K562 (cell line): ENCODE measurements around the gene CCDC187. TPM values are rescaled to one million over a fixed set of nuclear protein-coding genes. Genes with fewer than 3 reads are reported as not detected.

Experiments used
- CBFA2T2 ChIP-seq: fragments of 450-650 bp; conservative IDR thresholded peaks from 2 replicates; pipeline ENCODE4 v1.6.1; 2017; ENCODE audit warnings: mild to moderate bottlenecking
- CTBP1 ChIP-seq: fragments of 450-650 bp; IDR thresholded peaks from 2 replicates; pipeline ENCODE4 v1.6.1; 2016; ENCODE audit warnings: borderline replicate concordance
- DDX20 ChIP-seq: fragments of 450-650 bp; IDR thresholded peaks from 2 replicates; pipeline ENCODE4 v1.6.1; 2016; ENCODE audit warnings: missing genetic modification characterization, low read depth, mild to moderate bottlenecking, missing compliant biosample characterization, moderate library complexity
- E4F1 ChIP-seq: fragments of 250-450 bp; sonication (Bioruptor Pico); IDR thresholded peaks from 2 replicates; pipeline ENCODE4 v1.5.0; 2021; ENCODE audit warnings: mild to moderate bottlenecking, borderline replicate concordance
- ETV6 ChIP-seq, 3 experiments: fragments of 150-350 bp in 1 of 3; sonication (generic) in 1 of 3; formaldehyde crosslinking in 1 of 3; IDR thresholded peaks; 2 replicates each; pipeline versions ENCODE4 v1.6.1 to v1.8.0; 2014 to 2022; ENCODE audit warnings: borderline replicate concordance in 2 of 3, low read depth in 2 of 3, antibody characterized with exemption in 1 of 3, low read length in 1 of 3, mild to moderate bottlenecking in 1 of 3, missing genetic modification reagents in 1 of 3
- HES1 ChIP-seq: fragments of 450-650 bp; IDR thresholded peaks from 2 replicates; pipeline ENCODE4 v1.6.1; 2016; ENCODE audit warnings: low read depth, mild to moderate bottlenecking, moderate library complexity
- KDM5B ChIP-seq: fragments of 200-600 bp; sonication (generic); IDR thresholded peaks from 2 replicates; pipeline ENCODE4 v1.6.1; 2012; ENCODE audit warnings: low read depth, mild to moderate bottlenecking, moderate library complexity, low read length, control low read depth, inconsistent platforms; ENCODE audit not compliant: insufficient replicate concordance
- MTA1 ChIP-seq: fragments of 450-650 bp; IDR thresholded peaks from 2 replicates; pipeline ENCODE4 v1.6.1; 2017; ENCODE audit warnings: borderline replicate concordance
- MYNN ChIP-seq, 2 experiments: sonication (generic); formaldehyde crosslinking in 1 of 2; IDR thresholded peaks; 2 replicates each; pipeline versions ENCODE4 v1.5.0 to v1.6.1; 2016 to 2020; ENCODE audit warnings: antibody characterized with exemption in 1 of 2, missing genetic modification reagents in 1 of 2
- NONO ChIP-seq, 2 experiments: fragments of 200-400 bp in 1 of 2; fragments of 450-650 bp in 1 of 2; formaldehyde crosslinking in 1 of 2; IDR thresholded peaks; 2 replicates each; pipeline ENCODE4 v1.6.1; 2017; ENCODE audit warnings: low read depth in 2 of 2, mild to moderate bottlenecking in 2 of 2, moderate library complexity in 2 of 2, low read length in 1 of 2
- PBX2 ChIP-seq, 2 experiments: IDR thresholded peaks in 1 of 2; conservative IDR thresholded peaks in 1 of 2; 2 replicates each; pipeline ENCODE4 v1.6.1; 2016; ENCODE audit warnings: low read depth in 2 of 2, mild to moderate bottlenecking in 1 of 2, missing compliant biosample characterization in 1 of 2, missing genetic modification characterization in 1 of 2, moderate library complexity in 1 of 2
- PKNOX1 ChIP-seq: fragments of 450-650 bp; IDR thresholded peaks from 2 replicates; pipeline ENCODE4 v1.6.1; 2016
- SMARCA4 ChIP-seq: fragments of 450-650 bp; IDR thresholded peaks from 2 replicates; pipeline ENCODE4 v1.6.1; 2016
- ZBTB2 ChIP-seq: fragments of 450-650 bp; IDR thresholded peaks from 2 replicates; pipeline ENCODE4 v1.6.1; 2016; ENCODE audit warnings: antibody characterized with exemption
- ZNF184 ChIP-seq: sonication (generic); formaldehyde crosslinking; IDR thresholded peaks from 2 replicates; pipeline ENCODE4 v1.5.0; 2020; ENCODE audit warnings: missing genetic modification reagents
- ZNF263 ChIP-seq: sonication (generic); formaldehyde crosslinking; IDR thresholded peaks from 2 replicates; pipeline ENCODE4 v1.8.0; 2022; ENCODE audit warnings: mild to moderate bottlenecking, missing genetic modification reagents, borderline replicate concordance
- ZNF3 ChIP-seq: fragments of 250-450 bp; sonication (Bioruptor Pico); IDR thresholded peaks from 2 replicates; pipeline ENCODE4 v1.5.0; 2021; ENCODE audit warnings: mild to moderate bottlenecking, moderate library complexity
- ZNF699 ChIP-seq: fragments of 250-450 bp; sonication (Bioruptor Pico); IDR thresholded peaks from 2 replicates; pipeline ENCODE4 v1.8.0; 2021; ENCODE audit warnings: mild to moderate bottlenecking, moderate library complexity; ENCODE audit not compliant: insufficient replicate concordance
- polyA plus RNA-seq, 8 experiments: library from polyadenylated mRNA; depleted of rRNA in 4 of 8; stranded (reverse) in 5 of 8; unstranded in 3 of 8; fragments of >200 nt; fragmentation: Nextera tagmentation in 2 of 8; fragmentation: Illumina TruSeq in 1 of 8; extraction: Ambion mirVana in 2 of 8; extraction: Trizol in 1 of 8; gene quantifications; 2 replicates each; pipeline versions ENCODE4 v1.2.1 to v1.2.3, GENCODE V29; 2011 to 2014; ENCODE audit warnings: inconsistent platforms in 1 of 8, missing spikeins in 1 of 8
- total RNA-seq, 7 experiments: library from RNA; depleted of rRNA in 6 of 7; stranded (reverse); fragments of >200 nt in 6 of 7; fragmentation: Illumina TruSeq in 2 of 7; extraction: Trizol in 2 of 7; gene quantifications; 2 replicates each; pipeline versions ENCODE4 v1.2.1 to v1.2.3, GENCODE V29; 2011 to 2021; ENCODE audit warnings: low replicate concordance in 1 of 7

The CCDC187 gene
- total and polyA plus RNA-seq, 9 of the 15 experiments (the other 6 are each of a cell fraction or from before 2014, with no cell fraction given), result not detected

GRCh38 chr9:136249877-136250559 lies 53.9 kb downstream of the CCDC187 start (continued):
- TF ChIP-seq HES1 (no peak), ZNF699 (CRISPR knock-in tag) (no peak), ZNF263 (no peak), MYNN (IDR thresholded peaks at IDR 0.05) (no peak), MYNN (CRISPR knock-in tag; IDR thresholded peaks at IDR 0.05) (no peak), ZNF184 (CRISPR knock-in tag) (no peak), E4F1 (no peak), ETV6 (IDR thresholded peaks at IDR 0.05; ENCODE audit: borderline replicate concordance in 1 of 2, low read depth in 2 of 2, low read length in 1 of 2) (no peak), ETV6 (CRISPR knock-in tag; IDR thresholded peaks at IDR 0.05; ENCODE audit: borderline replicate concordance) (no peak), PKNOX1 (peak; percentile 20; the same call in 1 of the 2 replicates), NONO (IDR thresholded peaks at IDR 0.05; ENCODE audit: low read depth in 2 of 2, low read length in 1 of 2) (no peak), CBFA2T2 (peak; percentile 62), MTA1 (no peak), DDX20 (tag) (no peak), ZBTB2 (no peak), KDM5B (no peak), CTBP1 (0 out of 2 replicates have a peak, but pooled peaks have one; percentile 21), PBX2 (CRISPR knock-in tag; IDR thresholded peaks at IDR 0.05; ENCODE audit: low read depth) (no peak), PBX2 (tag; conservative IDR thresholded peaks at IDR 0.05; ENCODE audit: low read depth) (0 out of 2 replicates have a peak, but pooled peaks have one; percentile 20), SMARCA4 (no peak), ZNF3 (CRISPR knock-in tag) (no peak)
